ENCODE data around the gene NPTN.

The NPTN gene

DNA sequence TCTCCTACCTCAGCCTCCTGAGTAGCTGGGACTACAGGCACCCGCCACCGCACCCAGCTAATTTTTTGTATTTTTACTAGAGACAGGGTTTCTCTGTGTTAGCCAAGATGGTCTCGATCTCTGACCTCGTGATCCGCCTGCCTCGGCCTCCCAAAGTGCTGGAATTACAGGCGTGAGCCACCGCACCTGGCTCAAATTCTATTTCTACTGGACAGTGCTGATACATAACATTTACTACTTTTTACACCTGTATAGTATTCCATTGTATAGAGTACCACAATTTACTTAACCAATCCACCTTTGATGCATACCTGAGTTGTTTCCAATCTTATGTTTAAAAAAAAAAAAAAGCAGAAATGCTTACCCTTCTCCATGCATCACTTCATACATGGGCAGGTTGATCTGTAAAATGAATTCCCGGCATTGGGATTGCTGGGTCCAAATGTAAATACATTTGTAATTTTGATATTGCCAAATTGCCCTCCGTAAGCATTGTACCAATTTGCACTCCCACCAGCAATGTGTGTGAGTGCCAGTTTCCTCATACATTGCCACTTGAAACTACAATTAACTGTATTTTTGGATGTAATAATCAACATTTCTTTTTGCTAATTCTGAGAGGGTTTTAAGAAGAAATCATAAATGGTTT, 94.5 kb downstream of the NPTN start:
- no peaks in the 10 kb centered on the region for H3K27me3 ChIP-seq (ENCODE audit: insufficient read depth, low read length)
- H3K36me3 ChIP-seq (ENCODE audit: insufficient read depth, low read length), result no peaks in the 10 kb centered on the region
- no peak overlapping the region for H3K27ac ChIP-seq (ENCODE audit: low read depth, low read length, poor library complexity, severe bottlenecking)
- no peaks in the 10 kb centered on the region for H3K79me2 ChIP-seq (ENCODE audit: insufficient read depth, low read length)
- H3K9ac ChIP-seq (ENCODE audit: low read length), result no peak overlapping the region
- H4K20me1 ChIP-seq (ENCODE audit: insufficient read depth, low read length), result no peaks in the 10 kb centered on the region
- no peaks in the 10 kb centered on the region for H3F3A ChIP-seq (ENCODE audit: insufficient read depth, low read length)
- no peaks in the 10 kb centered on the region for H3K4me1 ChIP-seq (ENCODE audit: insufficient read depth, low read length, severe bottlenecking)
- no peak for TF ChIP-seq EZH2 (IDR thresholded peaks at IDR 0.05; ENCODE audit: borderline replicate concordance, low read length)
- TF ChIP-seq, protein P1, sequence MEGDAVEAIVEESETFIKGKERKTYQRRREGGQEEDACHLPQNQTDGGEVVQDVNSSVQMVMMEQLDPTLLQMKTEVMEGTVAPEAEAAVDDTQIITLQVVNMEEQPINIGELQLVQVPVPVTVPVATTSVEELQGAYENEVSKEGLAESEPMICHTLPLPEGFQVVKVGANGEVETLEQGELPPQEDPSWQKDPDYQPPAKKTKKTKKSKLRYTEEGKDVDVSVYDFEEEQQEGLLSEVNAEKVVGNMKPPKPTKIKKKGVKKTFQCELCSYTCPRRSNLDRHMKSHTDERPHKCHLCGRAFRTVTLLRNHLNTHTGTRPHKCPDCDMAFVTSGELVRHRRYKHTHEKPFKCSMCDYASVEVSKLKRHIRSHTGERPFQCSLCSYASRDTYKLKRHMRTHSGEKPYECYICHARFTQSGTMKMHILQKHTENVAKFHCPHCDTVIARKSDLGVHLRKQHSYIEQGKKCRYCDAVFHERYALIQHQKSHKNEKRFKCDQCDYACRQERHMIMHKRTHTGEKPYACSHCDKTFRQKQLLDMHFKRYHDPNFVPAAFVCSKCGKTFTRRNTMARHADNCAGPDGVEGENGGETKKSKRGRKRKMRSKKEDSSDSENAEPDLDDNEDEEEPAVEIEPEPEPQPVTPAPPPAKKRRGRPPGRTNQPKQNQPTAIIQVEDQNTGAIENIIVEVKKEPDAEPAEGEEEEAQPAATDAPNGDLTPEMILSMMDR (IDR thresholded peaks at IDR 0.05; ENCODE audit: low read length), result no peak
- H3K9me2 ChIP-seq (ENCODE audit: low read depth, low read length), result no peaks in the 10 kb centered on the region
- no peak overlapping the region for H3K4me2 ChIP-seq (ENCODE audit: low read length)
- no peak overlapping the region for H3K4me3 ChIP-seq (ENCODE audit: low read depth, low read length, poor library complexity, severe bottlenecking)
- no peaks in the 10 kb centered on the region for H3K9me3 ChIP-seq (ENCODE audit: low read length)
- no peak overlapping the region for H2AFZ ChIP-seq (ENCODE audit: low read length)

DNA sequence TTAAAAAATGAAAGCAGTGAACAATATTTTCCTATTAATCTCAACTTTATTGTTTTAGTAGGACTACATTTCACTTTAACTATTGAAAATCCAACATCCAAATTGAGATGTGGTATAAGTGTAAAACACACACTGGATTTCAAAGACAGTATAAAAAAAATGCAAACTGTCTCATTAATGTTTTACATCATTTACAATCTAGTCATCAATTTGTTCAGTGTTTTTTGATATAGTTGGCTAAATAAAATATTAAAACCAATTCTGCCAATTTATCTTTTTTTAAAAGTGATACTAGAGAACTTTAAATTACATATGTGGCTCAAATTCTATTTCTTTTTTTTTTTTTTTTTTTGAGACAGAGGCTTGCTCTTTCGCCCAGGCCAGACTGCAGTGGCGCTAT, 95.1 kb downstream of the NPTN start:
- H3K27me3 ChIP-seq (ENCODE audit: insufficient read depth, low read length), result no peaks in the 10 kb centered on the region

DNA sequence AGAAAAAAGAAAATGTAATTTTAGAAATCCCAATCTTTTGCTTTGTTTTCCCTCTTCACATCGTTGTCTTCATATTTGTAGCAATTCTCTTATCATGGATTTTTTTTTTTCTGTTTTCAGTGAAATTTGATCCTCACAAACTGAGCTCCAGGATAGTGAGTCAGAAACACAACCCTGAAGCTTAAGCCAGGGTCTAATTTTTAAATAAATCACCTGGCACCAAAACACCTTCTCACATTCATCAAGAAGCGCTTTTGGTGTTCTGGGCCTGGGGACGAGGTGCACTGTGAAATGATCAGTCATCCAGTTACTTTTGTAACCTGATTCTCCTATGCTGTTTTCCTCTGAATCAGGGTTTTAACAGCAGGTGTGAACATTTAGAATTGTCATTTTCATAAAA, 102.5 kb downstream of the NPTN start:
- H4K20me1 ChIP-seq (ENCODE audit: insufficient read depth, low read length), result no peaks in the 10 kb centered on the region
- H3K4me1 ChIP-seq (ENCODE audit: insufficient read depth, low read length, severe bottlenecking), result no peaks in the 10 kb centered on the region
- H3K9me3 ChIP-seq (ENCODE audit: low read length), result no peaks in the 10 kb centered on the region
- no peaks in the 10 kb centered on the region for H3K36me3 ChIP-seq (ENCODE audit: insufficient read depth, low read length)
- H3K4me2 ChIP-seq (ENCODE audit: low read length), result no peak overlapping the region
- no peaks in the 10 kb centered on the region for H3K79me2 ChIP-seq (ENCODE audit: insufficient read depth, low read length)
- no peaks in the 10 kb centered on the region for H3K27me3 ChIP-seq (ENCODE audit: insufficient read depth, low read length)
- H3K9ac ChIP-seq (ENCODE audit: low read length), result no peak overlapping the region
- H3K9me2 ChIP-seq (ENCODE audit: low read depth, low read length), result no peaks in the 10 kb centered on the region
- no peak for TF ChIP-seq EZH2 (IDR thresholded peaks at IDR 0.05; ENCODE audit: borderline replicate concordance, low read length)
- no peaks in the 10 kb centered on the region for H3F3A ChIP-seq (ENCODE audit: insufficient read depth, low read length)
- H3K4me3 ChIP-seq (ENCODE audit: low read depth, low read length, poor library complexity, severe bottlenecking), result no peak overlapping the region
- no peak overlapping the region for H2AFZ ChIP-seq (ENCODE audit: low read length)
- no peak overlapping the region for H3K27ac ChIP-seq (ENCODE audit: low read depth, low read length, poor library complexity, severe bottlenecking)

More for the DNA sequence above, 95.1 kb downstream of the NPTN start:
- Histone ChIP-seq H3F3A (ENCODE audit: insufficient read depth, low read length) (no peaks in the 10 kb centered on the region), H3K4me3 (ENCODE audit: low read depth, low read length, poor library complexity, severe bottlenecking) (no peak overlapping the region), H3K9ac (ENCODE audit: low read length) (no peak overlapping the region), H3K27ac (ENCODE audit: low read depth, low read length, poor library complexity, severe bottlenecking) (no peak overlapping the region), H3K79me2 (ENCODE audit: insufficient read depth, low read length) (no peaks in the 10 kb centered on the region), H3K9me2 (ENCODE audit: low read depth, low read length) (no peaks in the 10 kb centered on the region), H3K9me3 (ENCODE audit: low read length) (no peaks in the 10 kb centered on the region), H2AFZ (ENCODE audit: low read length) (no peak overlapping the region), H4K20me1 (ENCODE audit: insufficient read depth, low read length) (no peaks in the 10 kb centered on the region), H3K4me2 (ENCODE audit: low read length) (no peak overlapping the region), H3K4me1 (ENCODE audit: insufficient read depth, low read length, severe bottlenecking) (no peaks in the 10 kb centered on the region), H3K36me3 (ENCODE audit: insufficient read depth, low read length) (no peaks in the 10 kb centered on the region)
- no peak for TF ChIP-seq EZH2 (IDR thresholded peaks at IDR 0.05; ENCODE audit: borderline replicate concordance, low read length)
- TF ChIP-seq, protein P1 (IDR thresholded peaks at IDR 0.05; ENCODE audit: low read length), result no peak

DNA sequence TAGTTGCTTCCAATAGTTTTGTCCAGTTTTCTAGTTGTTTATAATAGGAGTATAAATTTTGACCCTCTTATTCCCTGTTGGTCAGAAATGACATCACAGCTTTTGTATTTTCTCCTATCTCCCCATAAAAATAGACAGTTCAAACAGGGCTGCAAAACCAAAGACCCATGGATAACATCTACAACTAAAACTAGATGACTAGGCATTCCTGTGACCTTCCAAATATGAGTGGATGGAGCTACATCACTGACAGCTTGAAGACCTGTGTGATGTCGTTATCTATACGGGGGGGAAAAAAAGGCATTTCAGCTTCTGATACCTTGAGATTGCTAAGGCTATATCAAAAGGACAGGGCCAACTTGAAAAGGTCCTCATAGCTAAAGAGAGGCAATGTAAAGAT, 105.6 kb downstream of the NPTN start:
- no peak for TF ChIP-seq EZH2 (IDR thresholded peaks at IDR 0.05; ENCODE audit: borderline replicate concordance, low read length)
- TF ChIP-seq, protein P1 (IDR thresholded peaks at IDR 0.05; ENCODE audit: low read length), result no peak
- no peaks in the 10 kb centered on the region for H3F3A ChIP-seq (ENCODE audit: insufficient read depth, low read length)
- H3K9me2 ChIP-seq (ENCODE audit: low read depth, low read length), result no peaks in the 10 kb centered on the region
- no peaks in the 10 kb centered on the region for H3K79me2 ChIP-seq (ENCODE audit: insufficient read depth, low read length)
- H3K4me2 ChIP-seq (ENCODE audit: low read length), result no peak overlapping the region
- no peaks in the 10 kb centered on the region for H3K4me1 ChIP-seq (ENCODE audit: insufficient read depth, low read length, severe bottlenecking)
- H4K20me1 ChIP-seq (ENCODE audit: insufficient read depth, low read length), result no peaks in the 10 kb centered on the region
- no peaks in the 10 kb centered on the region for H3K36me3 ChIP-seq (ENCODE audit: insufficient read depth, low read length)
- no peak overlapping the region for H3K4me3 ChIP-seq (ENCODE audit: low read depth, low read length, poor library complexity, severe bottlenecking)
- no peaks in the 10 kb centered on the region for H3K27me3 ChIP-seq (ENCODE audit: insufficient read depth, low read length)
- H3K9ac ChIP-seq (ENCODE audit: low read length), result no peak overlapping the region
- H3K9me3 ChIP-seq (ENCODE audit: low read length), result no peaks in the 10 kb centered on the region
- no peak overlapping the region for H3K27ac ChIP-seq (ENCODE audit: low read depth, low read length, poor library complexity, severe bottlenecking)
- H2AFZ ChIP-seq (ENCODE audit: low read length), result no peak overlapping the region

All from OCI-LY1 (cell line).